HL-60/S4 (cell line): ENCODE measurements around the gene WDR70.

ENCODE experiments used
- in situ Hi-C: fragments of 300-500 bp; cut with MboI; formaldehyde crosslinking; loops from 2 replicates; pipeline ENCODE4 v1.14.3; 2022; ENCODE audit warnings: low sequenced_read_pairs

The WDR70 gene

GRCh38 chr5:37716405-37716804 is 337.3 kb downstream of the WDR70 start:
- in situ Hi-C loops: no loop called here

DNA sequence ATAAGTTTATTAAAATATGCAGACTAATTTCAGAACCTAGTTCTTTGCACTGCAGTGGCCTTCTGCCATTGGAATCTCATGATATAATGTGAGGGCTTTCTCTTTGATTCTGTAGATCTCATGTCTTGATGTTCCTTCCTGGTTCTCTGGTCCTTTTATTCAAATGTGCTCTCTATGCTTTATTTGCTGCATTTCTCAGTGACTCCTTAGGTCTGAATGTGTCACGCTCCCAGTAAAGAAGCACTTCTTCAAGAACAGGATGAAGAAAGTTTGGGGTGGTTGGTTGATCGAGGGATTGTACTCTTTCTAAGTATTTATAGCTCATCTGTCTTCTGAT is 338.1 kb downstream of the WDR70 start:
- in situ Hi-C loops: no loop called here

DNA sequence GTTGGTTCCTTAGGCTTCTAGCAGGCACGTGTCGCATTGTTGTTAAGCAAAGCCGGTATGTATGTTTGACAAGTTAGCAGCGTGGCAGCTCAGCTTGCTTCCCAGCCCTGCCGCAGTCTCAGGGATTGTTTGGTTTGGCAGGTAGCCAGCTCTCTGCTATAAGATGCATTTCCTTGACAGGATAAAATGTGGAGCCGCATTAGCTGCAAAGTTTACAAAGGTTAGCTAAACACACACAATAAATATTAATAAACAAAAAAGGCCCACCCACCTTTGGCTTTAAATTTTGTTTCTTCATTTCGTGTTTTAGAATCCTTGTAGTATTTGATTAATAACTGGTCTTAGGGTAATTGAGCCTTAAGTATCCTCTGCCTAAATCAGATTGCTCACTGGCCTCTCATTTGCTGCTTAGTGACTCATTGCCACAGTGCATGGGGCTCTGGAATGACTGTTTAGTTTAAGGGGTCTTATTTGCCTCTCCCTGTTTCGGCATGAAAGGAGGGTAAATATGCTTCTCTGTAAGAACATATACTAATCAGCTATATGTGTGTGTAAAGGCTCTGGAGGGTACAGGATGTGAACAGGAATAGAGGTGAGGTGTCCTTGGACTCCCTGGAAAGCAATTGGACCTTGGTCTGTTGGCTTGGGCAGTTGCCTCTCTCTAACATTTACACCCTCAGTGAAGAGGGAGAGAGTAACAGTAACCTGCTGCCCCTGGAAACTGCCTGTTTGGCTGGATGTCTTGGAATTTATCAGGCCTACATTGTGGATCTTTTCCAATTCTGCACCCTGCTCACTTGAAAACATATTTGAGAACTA is 338.7 kb downstream of the WDR70 start:
- in situ Hi-C loops: no loop called here

- in situ Hi-C loops: no loop called here
Observed at GRCh38 chr5:37720550-37720952, 341.4 kb downstream of the WDR70 start.

- in situ Hi-C loops: no loop called here
Observed at GRCh38 chr5:37721447-37721871, 342.3 kb downstream of the WDR70 start.

DNA sequence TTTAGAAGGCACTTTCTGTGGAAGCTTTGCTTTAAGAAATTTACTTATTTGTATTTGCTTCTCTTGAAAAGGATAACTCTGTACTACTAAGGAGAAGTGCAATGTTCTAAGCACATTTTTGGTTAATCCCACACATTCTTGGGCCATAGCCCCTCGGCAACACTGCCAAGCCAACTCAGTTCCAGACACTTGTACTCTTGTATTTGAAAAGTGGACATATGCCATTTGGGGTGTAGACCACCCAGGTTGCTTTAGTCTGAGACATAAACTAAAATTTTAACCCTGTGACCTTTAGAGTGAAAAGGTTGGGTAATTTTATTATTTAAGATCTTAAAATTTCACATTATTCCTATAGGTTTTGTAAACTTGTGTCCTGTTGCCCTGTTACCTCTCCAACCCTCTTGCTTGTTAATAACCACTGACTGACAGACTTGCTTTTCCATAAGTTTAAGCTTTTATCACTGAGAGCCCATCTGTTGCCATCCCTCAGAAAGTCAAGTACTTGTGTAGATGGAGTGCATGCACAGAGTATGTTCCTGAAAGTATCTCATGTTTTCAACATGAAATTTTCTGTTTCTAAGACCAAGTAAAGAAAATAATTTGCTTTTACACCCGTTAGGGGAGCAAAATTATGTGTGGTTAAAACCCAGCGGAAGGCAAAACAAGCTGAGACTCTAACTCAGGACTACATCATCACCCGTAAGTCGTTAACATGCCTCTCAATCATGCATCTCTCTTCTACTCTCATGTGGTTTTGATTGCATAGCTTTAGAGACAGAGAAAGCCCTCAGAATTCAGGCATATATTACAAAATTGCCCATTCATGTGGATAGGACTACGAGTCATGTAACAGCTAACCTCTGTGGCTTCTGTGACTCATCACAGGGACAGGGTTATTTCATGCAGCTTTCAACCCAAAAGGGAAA is 343.4 kb downstream of the WDR70 start:
- in situ Hi-C loops: no loop called here

DNA sequence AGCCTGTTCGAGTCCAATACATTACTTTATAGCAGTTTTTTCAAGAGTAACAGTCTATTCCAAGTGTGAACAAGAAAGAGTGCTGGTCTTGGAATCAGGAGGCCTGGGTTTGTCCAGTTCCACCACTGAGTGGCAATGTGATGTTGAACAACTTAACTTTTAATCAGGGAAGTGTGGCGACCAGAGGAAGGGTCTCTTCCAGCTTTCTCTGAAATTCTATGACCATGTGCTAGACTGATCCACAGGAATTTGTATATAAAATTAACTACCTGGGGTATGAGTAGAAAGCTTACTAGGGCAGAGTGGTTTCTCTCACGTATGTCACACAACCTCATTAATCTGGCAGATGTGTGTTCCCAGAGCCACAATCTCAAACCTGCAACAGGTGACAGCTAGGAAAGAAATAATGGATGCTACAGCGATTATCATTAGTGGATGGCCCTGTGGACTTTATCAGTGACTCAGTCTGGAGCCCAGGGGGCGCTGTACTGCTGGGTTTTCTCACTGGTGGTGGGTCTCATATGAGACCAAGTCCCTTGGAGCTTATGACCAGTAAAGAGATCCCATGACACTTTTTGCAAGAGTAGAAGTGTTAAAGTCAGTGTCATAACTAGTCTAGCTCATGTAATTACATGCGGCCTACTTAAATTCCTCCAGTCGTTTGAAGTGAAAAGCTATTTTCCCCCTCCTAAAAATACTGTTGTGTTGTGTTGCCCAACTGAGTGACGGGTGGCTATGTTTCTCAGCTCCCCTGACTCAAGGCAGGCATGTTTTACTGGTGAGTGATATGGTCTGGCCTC is 344.2 kb downstream of the WDR70 start:
- in situ Hi-C loops: no loop called here

DNA sequence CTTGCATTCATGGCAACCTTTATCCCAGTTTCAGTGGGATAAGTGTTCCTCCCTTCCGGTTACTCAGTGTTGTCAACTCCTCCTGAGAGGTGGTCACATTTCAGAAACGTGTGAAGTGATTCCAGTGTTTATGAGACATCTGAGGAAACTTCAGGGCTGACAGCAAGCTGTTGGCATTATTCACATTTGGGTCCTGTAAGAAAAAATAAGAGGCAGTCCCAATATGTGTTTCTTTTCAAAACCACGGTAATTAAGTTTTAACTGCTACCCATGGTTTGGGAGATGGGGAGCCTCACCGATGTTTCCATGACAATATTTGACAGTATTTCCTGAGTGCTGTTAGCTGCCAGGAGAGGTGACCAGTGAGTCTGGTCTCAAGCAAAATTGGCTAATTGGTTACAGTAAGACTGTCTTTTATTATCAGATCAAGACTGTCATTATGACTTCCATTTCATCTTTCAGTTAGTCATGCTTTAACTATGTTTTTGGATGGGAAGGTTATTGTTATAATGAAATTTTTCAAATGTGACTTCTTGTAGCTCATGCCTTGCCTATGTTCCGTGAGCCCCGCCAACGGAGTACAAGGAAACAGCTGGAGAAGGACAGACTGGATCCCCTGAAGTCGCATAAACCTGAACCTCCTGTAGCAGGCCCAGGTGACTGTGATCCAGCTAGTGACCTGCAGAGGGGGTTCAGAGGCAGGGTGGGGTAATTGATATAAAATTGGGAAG is 345.4 kb downstream of the WDR70 start:
- in situ Hi-C loops: no loop called here

GRCh38 chr5:37725185-37725584 is 346.1 kb downstream of the WDR70 start:
- in situ Hi-C loops: no loop called here

DNA sequence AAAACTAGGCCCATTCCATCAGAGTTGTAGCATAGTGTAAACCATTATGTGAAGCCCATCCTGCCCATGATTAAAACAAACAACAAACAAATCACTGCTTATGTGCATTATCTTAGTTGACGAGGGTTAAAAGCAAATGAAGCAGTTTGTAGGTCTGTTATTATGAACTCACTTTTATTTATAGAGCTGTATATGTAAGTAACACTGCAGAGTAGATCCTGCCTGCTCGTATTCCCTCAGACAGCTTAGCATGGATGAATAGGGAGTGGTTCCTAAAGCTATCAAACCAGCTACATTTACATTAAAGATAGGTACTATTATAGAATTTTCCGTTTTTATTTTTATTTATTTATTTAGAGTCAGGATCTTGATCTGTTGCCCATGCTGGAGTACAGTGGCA is 348.1 kb downstream of the WDR70 start:
- in situ Hi-C loops: no loop called here

DNA sequence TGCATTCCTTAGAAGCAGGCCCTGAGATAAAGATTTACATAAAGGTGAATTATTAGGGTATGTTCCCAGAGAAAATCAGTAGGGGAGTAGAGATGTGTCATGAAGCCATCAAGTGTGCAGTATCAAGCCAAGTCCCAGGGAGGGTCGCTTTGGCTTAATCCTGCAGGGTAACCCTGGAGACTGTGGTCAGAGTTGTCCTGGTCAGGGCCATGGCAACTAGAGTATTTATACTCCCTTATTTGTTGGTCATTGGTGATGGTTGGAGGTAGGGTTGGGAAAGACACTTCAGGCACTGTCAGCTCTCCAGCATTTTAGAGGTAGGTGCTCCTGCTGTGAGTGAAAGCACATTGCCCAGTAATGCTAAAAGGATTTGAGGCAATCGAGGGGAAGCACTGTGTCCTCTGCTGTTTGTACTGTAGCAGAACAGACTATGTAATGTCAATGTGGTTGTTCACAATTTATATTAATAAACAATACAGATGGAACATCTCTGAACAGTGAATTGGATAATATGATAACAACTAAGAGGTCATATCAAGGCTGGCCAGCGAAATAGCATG is 351.9 kb downstream of the WDR70 start:
- in situ Hi-C loops: no loop called here

GRCh38 chr5:37734114-37734513 is 355.0 kb downstream of the WDR70 start:
- in situ Hi-C loops: no loop called here

DNA sequence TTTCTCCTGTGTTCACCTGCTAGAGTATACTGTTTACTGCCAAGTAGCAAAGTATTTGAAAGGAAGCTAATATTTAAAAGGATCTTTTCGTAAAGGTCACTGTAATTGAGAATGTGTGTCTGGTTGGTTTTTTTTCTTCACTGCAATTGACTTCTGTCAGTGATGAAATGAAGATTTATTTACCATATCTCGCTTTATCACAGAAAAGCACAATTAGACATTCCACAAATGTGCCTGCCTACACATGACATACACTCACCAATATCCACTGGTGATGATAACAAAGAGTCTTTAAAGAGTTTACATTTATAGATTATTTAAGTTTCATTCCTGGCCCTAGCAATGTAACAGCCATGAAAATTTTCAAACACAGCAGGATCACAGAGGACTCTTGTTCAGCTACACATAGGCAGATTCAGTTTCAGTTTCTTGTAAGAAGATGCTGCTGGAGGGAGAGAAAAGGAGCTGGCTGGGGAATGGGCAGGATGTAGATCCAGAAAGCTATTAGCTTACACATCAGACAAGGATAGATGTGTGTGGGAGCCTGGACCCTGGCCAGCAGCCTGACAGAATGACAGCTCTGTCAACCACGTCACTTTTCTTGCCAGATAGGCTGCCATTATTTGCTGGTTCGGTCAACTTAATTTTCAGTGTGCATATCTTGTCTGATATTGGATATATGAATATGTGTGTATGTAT is 356.7 kb downstream of the WDR70 start:
- in situ Hi-C loops: no loop called here

- in situ Hi-C loops: no loop called here
Observed at GRCh38 chr5:37736397-37736796, 357.3 kb downstream of the WDR70 start.

DNA sequence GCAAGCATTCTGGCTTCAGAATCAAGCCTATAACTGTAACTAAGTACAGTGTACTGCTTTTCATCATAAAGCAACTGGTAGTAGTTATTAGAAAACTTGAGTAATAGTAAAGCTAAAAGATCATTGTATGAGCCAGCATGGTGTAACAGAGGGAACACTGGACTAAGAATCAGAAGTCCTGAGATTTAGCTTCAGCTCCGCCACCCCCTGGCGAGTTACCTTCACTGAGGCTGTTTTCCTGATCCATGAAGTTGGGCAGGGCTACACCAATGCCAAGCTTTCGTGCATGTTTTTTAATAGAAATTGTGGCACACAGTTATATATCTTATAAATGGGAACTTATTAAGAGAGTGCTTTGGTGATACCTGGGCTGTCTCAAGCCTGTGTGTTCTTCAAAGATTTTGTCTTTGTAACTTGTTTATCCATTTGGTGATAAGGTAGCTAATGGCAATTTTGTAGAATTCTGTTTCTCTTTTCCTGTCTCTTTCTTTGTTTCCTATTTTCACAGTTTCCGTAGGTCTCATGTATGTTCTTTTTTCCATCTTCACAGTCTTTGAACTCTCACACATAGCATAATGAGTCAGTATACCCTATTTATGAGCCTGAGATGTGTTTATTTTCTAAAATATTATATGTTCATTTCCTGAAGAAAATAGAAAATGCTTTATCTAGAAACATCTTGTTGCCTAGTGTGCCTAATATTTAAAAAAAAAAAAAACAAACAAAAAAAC is 358.4 kb downstream of the WDR70 start:
- in situ Hi-C loops: no loop called here

DNA sequence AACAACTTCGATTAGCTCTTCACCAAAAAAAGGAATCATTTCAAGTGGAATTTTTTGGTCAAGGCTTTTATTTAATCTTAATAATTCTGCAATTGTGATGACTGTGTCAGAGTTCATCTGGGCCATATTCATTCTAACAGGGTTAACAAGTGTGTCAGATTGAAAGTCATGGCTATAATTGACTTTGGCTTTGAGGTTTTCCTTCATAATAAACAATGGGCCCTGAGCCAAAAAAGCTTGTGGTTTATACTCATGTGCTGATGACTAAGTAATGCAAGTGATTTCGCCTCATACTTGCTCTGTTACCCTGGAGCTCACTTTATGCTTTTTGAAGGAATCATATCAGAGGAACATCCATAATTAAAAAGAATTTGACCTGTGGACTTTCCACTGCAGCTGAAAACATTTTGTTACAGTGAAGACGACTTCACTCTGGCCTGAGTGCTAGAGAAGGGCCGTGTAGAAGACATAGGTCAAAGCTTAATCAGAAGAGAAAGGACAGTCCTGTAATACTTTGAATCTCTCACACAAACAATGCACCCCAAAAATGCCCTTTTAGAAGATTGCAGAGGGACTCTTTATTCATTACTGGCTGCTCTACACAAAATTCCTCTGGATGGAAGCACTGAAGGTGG is 359.1 kb downstream of the WDR70 start:
- in situ Hi-C loops: no loop called here

- in situ Hi-C loops: no loop called here
Observed at GRCh38 chr5:37738865-37739488, 359.9 kb downstream of the WDR70 start.

DNA sequence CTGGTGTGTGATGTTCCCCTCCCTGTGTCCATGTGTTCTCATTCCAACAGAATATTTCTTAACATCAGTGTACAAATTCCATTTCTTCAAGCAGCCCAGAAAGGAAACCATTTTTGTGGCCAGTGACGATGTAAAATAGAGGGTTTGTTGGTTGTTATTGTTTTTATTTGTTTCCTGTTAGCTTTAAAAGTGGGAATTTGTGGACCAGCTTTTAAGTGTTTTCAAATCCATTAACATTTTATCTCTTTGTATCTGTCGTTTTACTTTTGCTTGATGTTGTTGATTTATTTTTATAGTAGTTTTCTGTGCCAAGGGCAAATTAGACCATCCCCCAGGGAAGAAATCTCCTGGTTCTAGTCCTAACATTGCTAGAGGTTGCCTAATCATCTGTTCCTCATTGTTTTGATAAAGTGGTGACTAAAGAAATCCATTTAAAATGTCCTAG is 360.7 kb downstream of the WDR70 start:
- in situ Hi-C loops: no loop called here
